GM12878 (cell line): ENCODE results near the gene DDRGK1. TPM values are rescaled to one million over a fixed set of nuclear protein-coding genes. Genes with fewer than 3 reads are reported as not detected.

Experiments used
- ATAC-seq: fragments of 200-7000 bp; cut with Tn5 transposase; 3 replicates; pipeline ENCODE4 v1.9.1; 2020; ENCODE audit warnings: mild to moderate bottlenecking, moderate library complexity
- BruUV-seq: library from RNA; stranded (reverse); fragments of 400-500 nt; replicated peaks from 2 replicates; lab custom pipeline; 2021; lab: Mats Ljungman, UMichigan
- CTCF ChIA-PET: fragments of 300-600 bp; sonication (Branson Sonifier 250); formaldehyde crosslinking; extraction: SDS; loops from one replicate; lab custom pipeline; 2021; ENCODE audit warnings: inconsistent platforms; lab: Yijun Ruan, JAX
- POLR2A ChIA-PET: fragments of 350-600 bp; formaldehyde crosslinking; extraction: SDS; loops from one replicate; lab custom pipeline; 2021; ENCODE audit warnings: inconsistent platforms; lab: Charles Lee
- RAD21 ChIA-PET: fragments of 300-600 bp; sonication (Branson Sonifier 250); formaldehyde crosslinking; loops from one replicate; lab custom pipeline; 2023; ENCODE audit warnings: antibody characterized with exemption; ENCODE audit not compliant: unreplicated experiment; lab: Charles Lee
- SMC1A ChIA-PET: fragments of 300-600 bp; sonication (Branson Sonifier 250); formaldehyde crosslinking; loops from one replicate; lab custom pipeline; 2023; ENCODE audit not compliant: unreplicated experiment, uncharacterized antibody; lab: Charles Lee
- DNase-seq: peaks from one replicate; pipeline ENCODE4 v3.0.0-alpha.2; 2011; ENCODE audit warnings: low read depth, low spot score
- FAIRE-seq: peaks from 3 replicates; lab custom pipeline; 2011; peaks lifted over from hg19 to GRCh38; lab: Jason Lieb, UNC
- H2AFZ ChIP-seq: 2 replicates; pipeline ENCODE4 v1.6.0; 2011; ENCODE audit warnings: low read depth, low read length, control low read depth; ENCODE audit not compliant: control insufficient read depth
- H3K27ac ChIP-seq: 2 replicates; pipeline ENCODE4 v1.5.1; 2011; ENCODE audit warnings: control low read depth; ENCODE audit not compliant: control insufficient read depth, insufficient read depth
- H3K27me3 ChIP-seq, 2 experiments: replicated peaks in 1 of 2; 2 replicates each; pipeline versions ENCODE4 v1.6.0 to v1.6.1; 2011; ENCODE audit warnings: low read length in 1 of 2; ENCODE audit not compliant: control insufficient read depth in 2 of 2, insufficient read depth in 2 of 2
- H3K36me3 ChIP-seq, 2 experiments: 2 replicates each; pipeline ENCODE4 v1.5.1; 2011; ENCODE audit warnings: low read length in 1 of 2; ENCODE audit not compliant: control insufficient read depth in 2 of 2, insufficient read depth in 2 of 2
- H3K4me1 ChIP-seq: 2 replicates; pipeline ENCODE4 v1.6.1; 2011; ENCODE audit warnings: mild to moderate bottlenecking, low read length, moderate library complexity, mixed read lengths; ENCODE audit not compliant: control insufficient read depth, insufficient read depth
- H3K4me2 ChIP-seq: 2 replicates; pipeline ENCODE4 v1.6.0; 2011; ENCODE audit warnings: control low read depth; ENCODE audit not compliant: control insufficient read depth, insufficient read depth
- H3K4me3 ChIP-seq: fragments of 200-600 bp; sonication (generic); 2 replicates; pipeline ENCODE4 v1.5.1; 2016
- H3K79me2 ChIP-seq: 2 replicates; pipeline ENCODE4 v1.6.0; 2011; ENCODE audit warnings: low read length; ENCODE audit not compliant: control insufficient read depth, insufficient read depth
- H3K9ac ChIP-seq: 2 replicates; pipeline ENCODE4 v1.8.0; 2011; ENCODE audit warnings: low read length, control low read depth, mixed read lengths; ENCODE audit not compliant: control insufficient read depth, insufficient read depth
- H3K9me3 ChIP-seq: replicated peaks from 3 replicates; pipeline ENCODE4 v1.5.1; 2011; ENCODE audit warnings: mild to moderate bottlenecking, low read length; ENCODE audit not compliant: control insufficient read depth, insufficient read depth
- H4K20me1 ChIP-seq: 2 replicates; pipeline ENCODE4 v1.6.0; 2011; ENCODE audit not compliant: control insufficient read depth, insufficient read depth
- BACH1 ChIP-seq: fragments of 450-650 bp; IDR thresholded peaks from 2 replicates; pipeline ENCODE4 v1.6.1; 2017; ENCODE audit warnings: mild to moderate bottlenecking, borderline replicate concordance
- BCL11A ChIP-seq: IDR thresholded peaks from 2 replicates; pipeline ENCODE4 v1.6.1; 2011; ENCODE audit warnings: low read depth, low read length
- CBFB ChIP-seq: IDR thresholded peaks from 2 replicates; pipeline ENCODE4 v1.6.1; 2016; ENCODE audit warnings: antibody characterized with exemption, low read depth
- CBX3 ChIP-seq: fragments of 200-600 bp; sonication (generic); IDR thresholded peaks from 2 replicates; pipeline ENCODE4 v1.6.1; 2016; ENCODE audit warnings: low read depth, borderline replicate concordance
- IRF5 ChIP-seq: fragments of 450-650 bp; IDR thresholded peaks from 2 replicates; pipeline ENCODE4 v1.6.1; 2017; ENCODE audit warnings: borderline replicate concordance
- JUND ChIP-seq: IDR thresholded peaks from 2 replicates; pipeline ENCODE4 v1.6.1; 2012; ENCODE audit warnings: low read depth, mild to moderate bottlenecking, low read length, improper control_type of control experiment, moderate library complexity
- KLF5 ChIP-seq: fragments of 450-650 bp; IDR thresholded peaks from 2 replicates; pipeline ENCODE4 v1.6.1; 2014; ENCODE audit warnings: mild to moderate bottlenecking; ENCODE audit not compliant: partially characterized antibody
- MEF2A ChIP-seq: IDR thresholded peaks from 2 replicates; pipeline ENCODE4 v1.6.1; 2011; ENCODE audit warnings: low read depth, mild to moderate bottlenecking, low read length, moderate library complexity; ENCODE audit not compliant: insufficient read depth
- NFXL1 ChIP-seq: fragments of 450-650 bp; IDR thresholded peaks from 2 replicates; pipeline ENCODE4 v1.6.1; 2017; ENCODE audit warnings: antibody characterized with exemption, mild to moderate bottlenecking, borderline replicate concordance
- NR2C1 ChIP-seq: fragments of 450-650 bp; IDR thresholded peaks from 2 replicates; pipeline ENCODE4 v1.6.1; 2017; ENCODE audit warnings: antibody characterized with exemption, mild to moderate bottlenecking, moderate library complexity
- NR2F1 ChIP-seq: fragments of 450-650 bp; conservative IDR thresholded peaks from 2 replicates; pipeline ENCODE4 v1.6.1; 2017; ENCODE audit warnings: mild to moderate bottlenecking
- POU2F2 ChIP-seq: IDR thresholded peaks from 3 replicates; pipeline ENCODE4 v1.6.1; 2011; ENCODE audit warnings: low read depth, mild to moderate bottlenecking, low read length, borderline replicate concordance
- RAD21 ChIP-seq: IDR thresholded peaks from 2 replicates; pipeline ENCODE4 v1.6.1; 2011; ENCODE audit warnings: mild to moderate bottlenecking, low read depth, low read length, moderate library complexity; ENCODE audit not compliant: insufficient read depth
- RFX5 ChIP-seq: IDR thresholded peaks from 2 replicates; pipeline ENCODE4 v1.6.1; 2011; ENCODE audit warnings: low read depth, low read length, improper control_type of control experiment
- SMAD5 ChIP-seq: IDR thresholded peaks from 2 replicates; pipeline ENCODE4 v1.6.1; 2016; ENCODE audit warnings: antibody characterized with exemption, low read depth
- STAT3 ChIP-seq: IDR thresholded peaks from 2 replicates; pipeline ENCODE4 v1.6.1; 2011; ENCODE audit warnings: low read depth, low read length, improper control_type of control experiment
- ZBTB11 ChIP-seq: fragments of 450-650 bp; formaldehyde crosslinking; IDR thresholded peaks from 2 replicates; pipeline ENCODE4 v1.5.0; 2022; ENCODE audit warnings: mild to moderate bottlenecking, missing genetic modification characterization
- ZNF274 ChIP-seq: IDR thresholded peaks from one replicate; pipeline ENCODE4 v1.8.0; 2011; ENCODE audit not compliant: insufficient read length, insufficient read depth
- ZNF384 ChIP-seq: IDR thresholded peaks from 2 replicates; pipeline ENCODE4 v1.6.1; 2012; ENCODE audit warnings: low read depth, mild to moderate bottlenecking, low read length, improper control_type of control experiment, borderline replicate concordance
- WGBS: methylation state at CpG from one replicate; pipeline ENCODE4 v1.1.6; 2016; ENCODE audit warnings: low lambda C conversion rate; ENCODE audit not compliant: insufficient replicate concordance, insufficient coverage; ENCODE audit errors: missing lambda C conversion rate; 5-methylcytosine and 5-hydroxymethylcytosine counted together
- in situ Hi-C: fragments of 300-500 bp; cut with MboI; formaldehyde crosslinking; loops from 9 replicates; pipeline ENCODE4 v1.14.3; 2018; ENCODE audit warnings: mixed read lengths
- intact Hi-C: fragments of 100-400 bp; cut with micrococcal nuclease; formaldehyde crosslinking; loops from one replicate; pipeline ENCODE4 v1.14.2; 2022; ENCODE audit not compliant: unreplicated experiment
- polyA plus RNA-seq, 11 experiments: library from polyadenylated mRNA; depleted of rRNA in 4 of 11; unstranded in 6 of 11; stranded (reverse) in 5 of 11; fragments of >200 nt; fragmentation: Nextera tagmentation in 4 of 11; fragmentation: Illumina TruSeq in 1 of 11; extraction: Ambion mirVana in 4 of 11; extraction: Trizol in 1 of 11; gene quantifications; 1 replicate in 1 of 11; 2 replicates in 10 of 11; pipeline versions ENCODE4 v1.2.1 to v1.2.3, GENCODE V29; 2011 to 2016; ENCODE audit warnings: inconsistent platforms in 2 of 11, missing spikeins in 2 of 11, low read depth in 1 of 11
- total RNA-seq, 4 experiments: library from RNA; depleted of rRNA in 3 of 4; stranded (reverse); fragments of >200 nt in 3 of 4; fragmentation: Illumina TruSeq in 1 of 4; extraction: Trizol in 1 of 4; gene quantifications; 2 replicates each; pipeline versions ENCODE4 v1.2.1 to v1.2.3, GENCODE V29; 2013 to 2021
- TF ChIP-seq, protein P1 (sequence below): fragments of 150-350 bp; IDR thresholded peaks from 2 replicates; pipeline ENCODE4 v1.6.1; 2014; ENCODE audit warnings: mild to moderate bottlenecking, low read depth, low read length

DDRGK1 gene
- total and polyA plus RNA-seq, 10 of the 15 experiments (the other 5 are each of a cell fraction or from before 2014, with no cell fraction given), result 4.0 to 55.2 (median 39.7) TPM

DNA sequence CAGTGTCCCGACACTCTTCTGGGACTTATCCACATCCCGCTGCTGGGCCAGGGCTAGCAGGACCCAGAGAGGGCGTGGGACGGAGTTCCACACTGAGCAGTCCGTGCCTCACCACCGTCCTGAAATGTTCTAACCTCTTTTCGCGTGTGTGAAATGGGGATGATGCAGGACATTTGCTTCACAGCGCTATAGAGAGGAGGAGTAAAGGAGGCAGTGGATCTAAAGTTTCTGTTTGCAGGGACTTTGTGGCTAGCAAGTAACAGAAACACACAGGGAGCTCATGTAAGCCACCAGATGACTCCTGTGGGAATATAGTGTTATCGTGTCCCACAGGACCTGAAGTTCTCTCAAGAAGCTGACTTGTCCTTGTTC is 5.5 kb upstream of the DDRGK1 start:
- FAIRE-seq (peak; percentile 27), DNase-seq (no peak)
- CTCF ChIA-PET, result interaction anchor here (0.8 to 4.0 kb wide), 5 partner anchors 8 to 156 kb away, joined by 3 to 19 read pairs (median 3); no protein-coding TSS in a partner anchor

More for the DNA sequence above, 5.5 kb upstream of the DDRGK1 start:
- Histone ChIP-seq H3K27ac (peak overlapping the region; percentile 94), H3K4me2 (peak overlapping the region; percentile 99), H2AFZ (peak overlapping the region; percentile 96), H3K79me2 (peaks cover 32% of the 10 kb centered on the region), H4K20me1 (no peaks in the 10 kb centered on the region), H3K9ac (peak overlapping the region; percentile 97), H3K4me3 (peak overlapping the region; percentile 100), H3K4me1 (peaks cover 7% of the 10 kb centered on the region), H3K9me3 (no peaks in the 10 kb centered on the region), H3K27me3 (no peaks in the 10 kb centered on the region), H3K36me3 (0 out of 4 replicates have a peak, but pooled peaks cover 0 to 3% of the 10 kb centered on the region in 2 experiments)
- POLR2A ChIA-PET, result interaction anchor here (1.0 kb wide), 1 partner anchor 13 kb away, joined by 11 read pairs; no protein-coding TSS in a partner anchor
- ATAC-seq, result peak; percentile 56
- in situ Hi-C loops, result no loop called here
- SMC1A ChIA-PET, result interaction anchor here (1.1 to 2.2 kb wide), 2 partner anchors 10 to 13 kb away, joined by 3 to 10 read pairs; no protein-coding TSS in a partner anchor
- BruUV-seq, result no TSS peak
- WGBS, result 0% methylated on average over 10 of the region's 10 CpGs
- intact Hi-C loops, result loop anchor here (10.0 kb wide), 1 partner anchor 165 kb away; the partner anchor contains the start of genes GNRH2 and MRPS26
- RAD21 ChIA-PET, result interaction anchor here (1.1 kb wide), 1 partner anchor 52 kb away, joined by 3 read pairs; no protein-coding TSS in a partner anchor
- TF ChIP-seq KLF5, result no peak
- no peak for TF ChIP-seq RFX5
- TF ChIP-seq RAD21, result no peak
- no peak for TF ChIP-seq ZNF274
- TF ChIP-seq, protein P1, sequence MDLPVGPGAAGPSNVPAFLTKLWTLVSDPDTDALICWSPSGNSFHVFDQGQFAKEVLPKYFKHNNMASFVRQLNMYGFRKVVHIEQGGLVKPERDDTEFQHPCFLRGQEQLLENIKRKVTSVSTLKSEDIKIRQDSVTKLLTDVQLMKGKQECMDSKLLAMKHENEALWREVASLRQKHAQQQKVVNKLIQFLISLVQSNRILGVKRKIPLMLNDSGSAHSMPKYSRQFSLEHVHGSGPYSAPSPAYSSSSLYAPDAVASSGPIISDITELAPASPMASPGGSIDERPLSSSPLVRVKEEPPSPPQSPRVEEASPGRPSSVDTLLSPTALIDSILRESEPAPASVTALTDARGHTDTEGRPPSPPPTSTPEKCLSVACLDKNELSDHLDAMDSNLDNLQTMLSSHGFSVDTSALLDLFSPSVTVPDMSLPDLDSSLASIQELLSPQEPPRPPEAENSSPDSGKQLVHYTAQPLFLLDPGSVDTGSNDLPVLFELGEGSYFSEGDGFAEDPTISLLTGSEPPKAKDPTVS, result no peak
- no peak for TF ChIP-seq ZBTB11
- no peak for TF ChIP-seq NR2C1
- TF ChIP-seq ZNF384, result no peak
- no peak for TF ChIP-seq JUND
- TF ChIP-seq CBX3, result no peak
- TF ChIP-seq BCL11A, result no peak
- no peak for TF ChIP-seq POU2F2
- TF ChIP-seq SMAD5, result no peak
- no peak for TF ChIP-seq CBFB
- no peak for TF ChIP-seq IRF5
- TF ChIP-seq NFXL1, result no peak
- TF ChIP-seq BACH1, result no peak
- no peak for TF ChIP-seq NR2F1
- TF ChIP-seq MEF2A, result no peak
- no peak for TF ChIP-seq STAT3
